NCI-H2081 treated with DMSO at 0.1 percent for 48 hours (cell line): ENCODE data around the gene MIOX.

Experiments used
- DNase-seq: peaks from one replicate; lab custom pipeline; 2025; lab: John Stamatoyannopoulos, UW

MIOX gene

GRCh38 chr22:50473855-50474671 lies 12.6 kb upstream of the MIOX start:
- no peak for DNase-seq

DNA sequence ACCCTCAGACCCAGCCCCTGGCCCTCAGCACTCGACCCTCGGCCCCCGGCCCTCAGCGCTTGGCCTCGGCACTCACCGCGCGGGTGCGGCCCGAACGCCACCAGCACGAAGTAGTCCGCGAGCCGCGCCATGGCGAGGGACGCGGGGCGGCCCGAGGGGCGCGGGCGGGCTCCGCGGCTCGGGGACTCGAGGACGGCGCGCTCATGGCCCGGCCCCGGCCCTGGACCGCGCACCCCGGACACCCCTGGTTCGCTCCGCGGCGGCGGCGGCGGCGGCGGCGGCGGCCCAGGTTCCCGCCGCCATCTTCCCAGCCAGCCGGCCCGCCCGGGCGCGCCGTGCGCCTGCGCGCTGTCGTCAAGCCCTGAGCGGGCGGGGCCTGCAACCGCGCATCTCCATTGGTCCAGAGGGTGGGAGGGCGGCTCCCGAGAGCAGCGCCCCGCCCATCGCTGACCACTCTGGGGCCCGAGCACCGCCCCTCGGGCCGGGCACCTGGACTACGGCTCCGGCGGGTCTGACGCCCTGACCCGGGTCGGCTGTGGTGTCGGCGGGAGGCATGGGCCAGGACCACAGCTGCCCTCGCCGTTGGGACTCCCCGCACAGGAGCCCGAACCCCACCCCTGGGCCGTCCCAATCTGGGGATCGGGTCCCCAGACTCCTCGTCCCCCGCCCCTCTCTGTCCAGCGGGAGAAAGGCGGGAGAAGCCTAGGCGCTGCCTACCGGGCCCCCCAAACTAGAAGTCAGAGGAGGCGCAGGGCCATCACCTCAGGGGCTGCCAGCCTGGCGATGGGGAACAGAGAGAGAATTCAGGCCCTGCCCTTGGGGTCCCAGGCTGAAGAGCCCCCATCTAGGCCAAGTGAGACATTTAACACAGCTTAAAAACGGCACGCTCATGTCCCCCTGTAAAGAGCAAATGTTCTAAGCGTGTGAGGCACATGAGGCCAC lies 11.7 kb upstream of the MIOX start, which contains the start of gene SBF1:
TSS of gene SBF1 (minus strand) at position 326 of the 942 bp plus-strand sequence. CDS start at position 131, 195 bp downstream.
- DNase-seq, result no peak

- DNase-seq, result no peak
Measured at GRCh38 chr22:50475652-50476002, 11.0 kb upstream of the MIOX start.

GRCh38 chr22:50476868-50477267 lies 9.8 kb upstream of the MIOX start:
- no peak for DNase-seq

DNA sequence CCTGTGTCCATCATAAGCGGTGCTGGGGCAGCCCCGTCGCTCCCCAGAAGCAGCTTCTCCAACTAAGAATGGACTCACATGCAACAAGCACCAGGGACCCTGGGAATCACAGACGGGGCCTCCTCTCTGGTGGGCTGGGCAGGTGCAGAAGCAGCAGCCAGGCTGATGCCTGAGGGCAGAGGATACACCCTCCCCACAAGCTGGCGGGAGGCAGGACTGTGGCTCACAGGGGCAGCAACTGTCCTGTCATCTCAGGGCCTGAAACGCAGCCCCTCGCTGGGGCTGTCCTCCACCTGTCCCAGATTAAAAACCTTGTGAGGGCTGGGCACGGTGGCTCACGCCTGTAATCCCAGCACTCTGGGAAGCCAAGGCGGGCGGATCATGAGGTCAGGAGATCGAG lies 8.7 kb upstream of the MIOX start:
- no peak for DNase-seq

DNA sequence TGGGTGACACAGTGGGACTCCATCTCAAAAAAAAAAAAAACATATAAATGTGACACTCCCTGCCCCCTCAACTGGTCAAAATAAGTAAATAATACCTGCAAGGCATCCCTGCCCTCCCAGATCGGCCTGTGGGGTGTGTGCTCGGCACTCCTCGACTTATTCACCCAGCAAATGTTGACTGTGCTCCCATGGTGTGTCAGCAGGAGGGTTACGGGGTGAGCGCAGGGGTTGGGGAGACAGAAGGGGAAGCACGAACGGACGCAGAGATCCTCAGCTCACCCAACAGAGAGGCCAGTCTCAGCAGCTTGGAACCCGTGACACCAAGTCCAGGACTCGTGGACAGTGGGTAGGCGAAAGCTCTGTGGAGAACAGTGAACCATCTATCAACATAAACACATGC lies 6.9 kb upstream of the MIOX start:
- DNase-seq, result no peak

DNA sequence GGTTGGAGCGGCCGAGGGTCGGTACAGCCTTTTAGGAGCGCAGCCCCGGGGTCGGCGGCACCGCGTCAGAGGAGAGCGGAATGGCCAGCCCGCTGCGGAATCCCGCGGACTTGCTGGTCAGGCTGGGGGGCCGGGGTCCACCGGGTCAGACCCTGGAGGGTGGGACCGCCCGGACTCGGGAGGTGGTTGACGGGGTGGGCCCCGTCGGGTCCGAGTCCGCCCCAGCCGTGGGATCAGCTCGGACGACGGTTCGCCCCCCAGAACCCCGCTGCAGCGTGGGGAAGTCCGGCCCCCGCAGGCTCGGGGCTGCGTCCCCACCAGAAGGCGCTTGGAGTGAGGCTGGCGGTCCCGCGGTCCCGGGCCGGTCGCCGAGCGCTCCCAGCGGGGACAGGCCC lies 5.6 kb upstream of the MIOX start:
- DNase-seq, result no peak

- DNase-seq, result no peak
Measured at GRCh38 chr22:50481440-50482106, 5.1 kb upstream of the MIOX start, which contains the start of gene ADM2. ADM2 (plus strand) TSS chr22:50481543; CDS start chr22:50481848, 305 bp downstream.

GRCh38 chr22:50482107-50483074 lies 4.3 kb upstream of the MIOX start:
- DNase-seq, result no peak

- DNase-seq, result no peak
Measured at GRCh38 chr22:50483106-50483505, 3.6 kb upstream of the MIOX start.

GRCh38 chr22:50483556-50483955 lies 3.1 kb upstream of the MIOX start:
- DNase-seq, result no peak

DNA sequence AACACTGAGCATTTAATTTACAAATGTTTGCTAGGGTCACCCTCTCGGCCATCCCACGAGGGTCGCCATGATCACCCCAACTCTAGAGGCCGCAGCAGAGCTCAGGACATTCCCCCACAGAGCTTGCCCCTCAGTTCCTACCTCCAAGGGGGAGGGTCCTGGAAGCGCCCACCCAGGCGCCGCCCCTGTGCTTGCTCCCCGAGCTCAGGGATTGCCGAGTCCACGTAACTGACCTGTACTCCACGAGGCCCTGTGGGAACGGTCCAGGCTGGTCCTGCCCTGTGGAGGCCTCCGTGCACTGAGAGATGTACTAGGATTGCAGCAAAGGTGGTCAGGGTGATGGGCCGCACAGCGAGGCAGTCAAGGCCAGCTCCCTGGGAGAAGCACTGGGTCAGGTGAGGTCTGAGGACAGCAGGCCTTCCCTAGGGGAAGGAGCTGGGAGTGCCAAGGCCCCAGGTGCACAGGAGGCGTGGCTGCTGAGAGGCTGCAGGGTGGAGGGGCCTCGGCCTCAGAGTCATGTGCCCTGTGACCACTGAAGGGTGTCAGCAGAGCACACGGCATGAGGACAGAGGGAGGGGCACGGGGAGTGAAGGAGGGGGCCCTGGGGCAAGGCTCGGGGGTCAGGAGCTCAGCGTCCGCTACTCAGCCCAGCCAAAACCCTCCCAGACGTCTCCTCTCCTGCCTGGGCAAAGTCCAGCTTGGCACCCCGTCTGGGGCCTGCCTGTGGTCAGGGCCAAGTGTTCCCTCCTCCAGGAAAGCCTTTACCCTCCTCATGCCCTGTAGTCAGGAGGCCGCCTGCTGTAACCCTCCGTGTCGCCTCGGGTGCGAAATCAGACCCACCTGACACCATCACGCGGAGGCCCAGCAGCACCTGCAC lies 2.4 kb upstream of the MIOX start:
- DNase-seq, result no peak

- no peak for DNase-seq
Measured at GRCh38 chr22:50485221-50486131, 1.2 kb upstream of the MIOX start.

DNA sequence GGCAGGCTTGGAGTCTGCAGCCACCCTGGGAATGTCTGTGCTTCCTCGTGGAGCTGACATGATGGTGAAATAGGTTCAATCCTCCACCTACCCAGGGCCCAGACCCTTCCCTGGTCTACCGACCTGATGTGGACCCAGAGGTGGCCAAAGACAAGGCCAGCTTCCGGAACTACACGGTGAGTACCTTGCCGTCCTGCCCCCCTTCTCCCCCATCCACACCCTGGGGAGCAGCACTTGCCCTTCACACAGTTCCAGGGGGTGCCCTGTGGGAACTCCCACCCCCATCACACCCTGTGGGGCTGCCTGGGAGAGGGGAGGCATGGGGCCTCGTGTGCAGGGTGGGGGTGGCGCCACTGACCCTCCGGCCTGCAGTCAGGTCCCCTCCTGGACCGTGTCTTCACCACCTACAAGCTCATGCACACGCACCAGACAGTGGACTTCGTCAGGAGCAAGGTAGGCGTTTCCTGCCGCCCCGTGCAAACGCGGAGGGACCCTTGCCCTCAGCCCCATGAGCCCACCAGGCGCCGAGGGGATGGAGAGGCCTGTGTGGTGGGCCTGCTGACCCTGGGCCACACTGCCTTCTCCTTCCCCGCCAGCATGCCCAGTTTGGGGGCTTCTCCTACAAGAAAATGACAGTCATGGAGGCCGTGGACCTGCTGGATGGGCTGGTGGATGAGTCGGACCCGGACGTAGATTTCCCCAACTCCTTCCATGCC lies 789 bp downstream of the MIOX start:
- DNase-seq, result no peak

GRCh38 chr22:50488006-50488677 lies 1.5 kb downstream of the MIOX start:
- DNase-seq, result no peak

- DNase-seq, result no peak
Measured at GRCh38 chr22:50488886-50489285, 2.2 kb downstream of the MIOX start.

DNA sequence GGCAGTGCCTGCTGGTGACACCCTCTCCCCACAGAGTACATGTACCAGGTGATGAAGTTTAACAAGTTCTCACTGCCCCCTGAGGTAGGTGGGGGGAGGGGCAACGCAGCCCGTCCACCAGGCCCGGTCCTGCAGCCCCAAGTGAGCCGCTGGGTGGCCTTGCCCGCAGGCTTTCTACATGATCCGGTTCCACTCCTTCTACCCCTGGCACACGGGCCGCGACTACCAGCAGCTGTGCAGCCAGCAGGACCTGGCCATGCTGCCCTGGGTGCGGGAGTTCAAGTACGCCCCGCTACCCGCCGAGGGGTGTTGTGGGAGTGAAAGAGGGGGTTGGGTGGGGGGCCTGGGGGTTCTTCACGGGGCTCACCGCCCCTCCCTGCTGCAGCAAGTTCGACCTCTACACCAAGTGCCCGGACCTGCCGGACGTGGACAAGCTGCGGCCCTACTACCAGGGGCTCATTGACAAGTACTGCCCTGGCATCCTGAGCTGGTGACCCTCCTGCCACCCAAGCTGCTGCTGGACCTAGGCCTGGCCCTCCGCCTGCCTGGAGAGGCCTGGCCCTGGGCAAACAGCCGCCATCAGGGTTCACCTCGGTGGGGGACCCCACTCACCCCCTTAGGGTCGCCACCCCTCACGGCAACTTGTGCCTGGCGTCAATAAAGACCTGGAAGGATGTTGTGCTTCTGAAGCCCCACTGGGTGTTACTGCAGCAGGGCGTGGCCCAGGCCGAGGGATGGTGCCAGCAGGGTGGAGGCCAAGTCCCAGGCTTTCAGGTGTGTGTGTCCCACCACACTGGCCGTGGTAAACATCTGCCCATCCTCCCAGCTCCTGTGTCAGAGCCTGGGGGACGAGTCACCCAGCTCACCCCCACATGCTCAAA lies 2.9 kb downstream of the MIOX start:
- DNase-seq, result no peak
